IPS-NIHi7 (cell line): ENCODE results near the gene AK2.
A peak's percentile ranks its signal among the peaks of the same experiment; 100 is the strongest.
"Not testable (repeated sequence)": the region's sequence is repeated elsewhere in the genome, so short reads cannot be mapped to it uniquely, and the experiment has no call there.

Experiments used
- DNase-seq: peaks from one replicate; pipeline ENCODE4 v3.0.0; 2012; ENCODE audit warnings: mixed read lengths; ENCODE audit errors: extremely low spot score

AK2 gene

DNA sequence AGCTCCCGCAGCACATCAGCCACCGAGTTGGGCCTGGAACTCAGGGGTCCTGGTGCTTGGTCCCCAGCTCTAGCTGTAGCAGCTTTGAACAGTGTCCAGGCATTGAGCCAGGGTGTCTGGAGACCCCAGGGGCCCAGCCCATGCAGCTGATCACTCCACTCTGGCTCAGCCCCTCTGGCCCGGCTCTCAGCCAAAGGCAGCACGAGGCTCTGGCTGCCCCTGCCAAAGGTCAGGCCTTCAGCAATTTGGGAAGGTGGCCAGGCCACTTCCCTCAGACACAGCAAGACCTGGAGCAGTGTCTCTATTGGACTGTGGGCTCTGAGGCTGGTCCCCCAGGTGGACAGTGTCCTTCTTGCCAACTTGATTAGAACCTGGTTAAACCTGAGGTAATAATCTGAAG, 37.7 kb downstream of the AK2 start:
- DNase-seq, result no peak

GRCh38 chr1:32998064-32998463, 38.6 kb downstream of the AK2 start:
- DNase-seq, result no peak

- DNase-seq, result no peak
Observed at GRCh38 chr1:32997381-32997891, 39.2 kb downstream of the AK2 start.

- not testable (repeated sequence) for DNase-seq
Observed at GRCh38 chr1:32993324-32993636, 43.4 kb downstream of the AK2 start.

- peak; percentile 93 for DNase-seq
Observed at GRCh38 chr1:32992489-32993323, 44.0 kb downstream of the AK2 start.

DNA sequence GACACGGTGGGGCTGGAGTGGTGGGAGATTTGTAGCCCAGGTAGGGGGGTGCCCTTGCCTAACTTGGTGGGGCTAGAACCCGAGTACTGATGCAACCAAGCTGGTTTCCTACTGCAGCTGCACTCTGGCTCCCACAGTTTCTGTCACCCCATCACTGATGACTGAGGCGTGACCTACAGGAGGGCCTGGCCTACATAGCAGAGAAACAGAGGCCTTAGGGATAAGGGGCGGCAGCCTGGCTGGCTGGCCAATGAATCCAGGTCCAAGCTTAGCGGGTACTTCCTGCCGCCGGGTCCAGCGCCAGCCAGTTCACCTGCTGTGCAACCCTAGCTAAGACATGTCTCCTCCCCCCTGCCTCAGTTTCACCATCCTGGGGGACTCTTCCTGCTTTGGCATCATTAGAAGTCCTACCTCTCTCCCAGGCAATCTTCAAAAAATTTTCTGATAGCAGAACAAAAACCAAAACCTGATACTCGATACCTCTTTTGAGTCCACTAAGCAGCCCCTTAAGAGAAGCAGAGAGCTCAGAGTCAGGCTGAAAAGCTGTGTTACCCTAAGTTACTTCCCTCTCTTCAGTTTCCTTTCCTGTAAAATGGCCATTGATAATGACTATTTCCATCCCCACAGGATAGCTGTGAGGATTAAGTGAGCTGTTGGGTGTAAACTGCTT, 44.7 kb downstream of the AK2 start:
- no peak for DNase-seq

DNA sequence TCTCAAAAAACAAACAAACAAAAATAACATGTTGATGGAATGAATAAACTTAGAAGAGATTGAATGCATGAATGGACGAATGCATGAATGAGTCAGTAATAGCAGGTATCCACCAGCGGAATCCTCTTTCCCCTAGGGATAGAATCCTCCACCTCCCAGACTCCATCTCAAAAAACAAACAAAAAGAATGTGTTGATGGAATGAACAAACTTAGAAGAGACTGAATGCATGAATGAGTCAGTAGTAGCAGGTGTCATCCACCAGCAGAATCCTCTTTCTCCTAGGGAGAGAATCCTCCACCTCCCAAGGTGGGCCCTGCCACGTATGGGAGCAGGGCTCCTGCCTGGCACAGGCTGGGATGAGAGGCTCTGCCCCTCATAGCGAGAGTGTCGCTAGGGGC, 45.3 kb downstream of the AK2 start:
- no peak for DNase-seq

DNA sequence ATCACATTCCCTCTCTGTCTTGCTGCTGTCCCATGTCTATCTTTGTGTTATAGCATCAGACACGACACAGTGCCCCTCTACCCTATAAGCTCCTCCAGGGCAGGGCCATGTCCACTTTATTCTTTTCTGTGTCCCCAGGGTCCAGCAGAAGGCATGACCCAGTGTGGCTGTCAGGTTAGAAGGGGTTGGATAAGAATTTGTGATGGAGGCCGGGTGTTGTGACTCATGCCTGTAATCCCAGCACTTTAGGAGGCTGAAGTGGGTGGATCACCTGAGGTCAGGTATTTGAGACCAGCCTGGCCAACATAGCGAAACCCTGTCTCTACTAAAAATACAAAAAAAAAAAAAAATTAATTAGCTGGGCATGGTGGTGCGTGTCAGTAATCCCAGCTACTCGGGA, 45.8 kb downstream of the AK2 start:
- no peak for DNase-seq

DNA sequence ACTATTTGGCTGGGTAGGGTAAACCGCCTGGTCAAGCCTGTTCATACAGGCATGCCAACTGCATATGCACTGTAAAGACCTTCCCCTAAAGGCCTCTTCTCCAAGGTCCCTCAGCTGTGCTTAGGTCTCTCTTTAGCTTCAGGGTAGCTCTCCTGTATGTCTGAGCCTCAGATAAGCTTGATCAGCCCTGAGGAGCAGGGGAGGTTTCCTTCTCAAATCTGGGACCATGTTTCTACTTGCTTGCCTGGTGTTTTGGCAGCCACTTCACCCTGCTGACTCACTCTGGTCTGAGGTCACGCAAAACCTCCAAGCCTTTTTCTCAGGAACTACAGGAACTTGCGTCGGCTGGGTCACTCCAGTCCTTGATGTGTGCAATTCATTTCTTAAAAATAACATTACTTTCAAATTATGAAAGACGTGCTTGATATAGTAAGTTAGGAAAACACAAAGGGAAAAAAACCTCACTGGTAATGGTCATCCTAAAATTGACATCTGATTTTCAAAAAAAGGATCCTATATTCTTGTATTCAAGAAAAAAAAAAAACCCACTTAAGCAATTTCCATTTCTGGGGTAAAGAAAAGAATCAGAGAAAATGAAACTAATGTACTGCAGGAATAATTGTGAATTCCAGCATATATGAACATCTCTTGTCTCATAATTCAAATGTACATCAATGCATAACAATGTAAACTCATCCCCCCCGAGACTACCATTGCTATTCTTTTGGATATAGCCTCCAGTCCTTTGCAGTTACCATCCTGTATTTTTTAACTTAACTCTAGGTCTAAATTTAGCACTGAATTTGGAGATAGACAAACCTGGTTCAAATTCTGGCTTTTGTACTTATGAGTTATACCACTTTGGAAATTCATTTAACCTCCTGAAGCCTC, 47.3 kb downstream of the AK2 start:
- DNase-seq, result no peak

DNA sequence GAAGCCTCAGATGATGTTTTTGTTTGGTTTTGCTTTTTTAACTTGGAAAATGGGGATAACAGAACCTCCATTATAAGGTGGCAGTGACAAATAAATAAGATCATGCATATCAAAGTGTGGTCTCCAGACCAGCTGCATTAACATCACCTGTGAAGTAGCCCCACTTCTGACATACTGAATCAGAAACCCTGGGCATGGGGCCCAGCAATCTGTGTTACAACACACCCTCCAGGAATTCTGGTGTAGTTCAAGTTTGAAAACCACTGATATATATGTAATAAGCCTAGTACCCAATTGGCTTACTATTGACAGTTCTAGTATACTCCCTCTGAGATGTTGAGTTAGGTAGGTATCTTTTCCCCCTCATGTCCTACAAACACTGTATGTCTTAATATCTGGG, 48.0 kb downstream of the AK2 start:
- no peak for DNase-seq

DNA sequence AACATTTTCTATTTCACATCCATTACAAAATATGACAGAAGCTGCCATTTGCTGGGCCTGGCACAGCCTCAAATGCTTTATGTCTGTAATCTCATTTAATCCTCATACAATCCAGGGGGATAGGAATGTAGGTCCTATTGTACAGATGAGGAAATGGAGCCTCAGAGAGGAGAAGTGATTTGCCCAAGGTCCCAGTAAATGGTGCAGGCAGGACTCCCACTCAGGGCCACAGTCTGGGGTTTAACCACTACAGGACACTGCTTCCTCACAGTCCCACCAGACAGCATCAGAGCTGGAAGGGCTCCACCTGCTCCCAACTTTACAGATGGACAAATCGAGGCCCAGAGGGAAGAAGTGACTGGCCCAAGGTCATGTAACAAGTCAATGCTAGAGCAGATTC, 51.5 kb downstream of the AK2 start:
- DNase-seq, result no peak

- DNase-seq, result peak; percentile 71
Observed at GRCh38 chr1:32984455-32985171, 52.1 kb downstream of the AK2 start.

DNA sequence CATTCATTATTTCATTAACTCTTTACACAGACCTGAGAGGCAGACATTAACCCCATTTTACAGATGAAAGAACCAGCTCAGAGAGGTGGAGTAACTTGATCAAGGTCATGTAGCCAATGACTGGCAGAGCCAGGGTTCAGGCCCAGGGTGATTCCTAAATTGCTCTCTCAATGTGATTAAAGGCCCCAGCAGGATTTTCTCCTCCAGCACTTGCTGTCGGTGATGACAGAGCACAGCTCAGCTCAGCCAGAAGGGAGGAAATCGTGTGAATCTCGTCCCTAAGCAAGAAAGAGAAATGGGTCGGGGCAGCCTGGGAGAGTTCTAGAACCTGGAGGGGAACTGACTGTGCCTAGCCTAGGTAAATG, 52.6 kb downstream of the AK2 start:
- DNase-seq, result no peak

DNA sequence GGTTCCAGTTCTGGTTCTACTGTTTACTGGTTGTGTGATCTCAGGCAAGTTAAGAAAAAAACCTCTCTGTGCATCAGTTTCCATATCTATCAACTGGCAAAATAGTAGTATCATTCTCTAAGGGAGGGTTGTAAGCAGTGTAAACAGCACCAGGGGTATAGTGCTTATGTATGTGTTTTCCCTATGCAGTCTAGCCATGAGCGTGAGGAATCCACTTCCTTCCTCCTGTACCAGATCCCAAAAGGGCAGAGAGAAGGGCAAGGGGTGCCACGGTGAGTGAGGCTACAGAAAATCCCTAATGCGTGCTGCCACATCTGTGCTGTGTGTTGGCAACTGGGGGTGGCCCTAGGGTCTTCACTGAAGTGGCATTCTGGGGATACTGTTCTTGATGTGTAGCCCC, 53.7 kb downstream of the AK2 start:
- DNase-seq, result no peak

DNA sequence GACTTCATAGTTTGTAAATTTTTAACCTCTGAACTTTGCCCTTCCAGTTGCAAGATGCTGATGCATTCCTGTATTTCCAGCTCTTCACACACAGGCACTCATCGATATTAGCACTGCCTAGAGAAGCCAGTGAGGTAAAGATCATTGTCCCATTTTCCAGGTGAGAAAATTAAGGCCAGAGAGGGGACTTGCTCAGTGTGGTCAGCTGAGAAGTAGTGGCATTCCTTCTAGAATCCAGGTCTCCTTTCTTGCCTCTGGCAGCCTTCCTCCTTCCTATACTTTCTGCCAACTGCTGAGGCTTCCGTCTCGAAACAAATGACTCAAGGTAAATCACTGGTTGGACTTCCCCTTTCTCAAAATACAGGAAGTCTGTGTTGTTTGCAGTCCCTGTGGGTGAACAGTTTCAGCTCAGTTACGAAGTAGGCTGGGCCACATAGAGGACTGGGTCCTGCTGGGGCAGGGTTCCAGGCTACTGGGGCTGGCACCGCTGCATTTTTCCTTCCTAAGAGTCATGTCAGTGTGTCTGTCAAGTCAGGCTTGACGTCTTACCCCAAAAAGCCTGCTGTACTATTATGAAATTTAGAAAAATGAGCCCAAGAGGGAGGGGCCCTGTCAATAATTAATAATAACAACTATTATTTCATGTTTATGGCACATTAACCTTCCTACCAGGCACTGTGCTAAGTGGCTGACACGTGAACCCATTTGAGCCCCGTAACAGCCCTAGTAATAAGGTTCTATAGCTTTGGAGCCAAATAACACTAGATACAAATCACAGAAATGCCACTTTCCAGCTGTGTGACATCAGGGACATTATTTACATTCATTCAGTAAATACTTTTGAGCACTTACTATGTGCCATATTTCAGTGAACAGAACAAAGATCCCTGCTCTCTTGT, 55.4 kb downstream of the AK2 start:
- no peak for DNase-seq

GRCh38 chr1:32980080-32980479, 56.6 kb downstream of the AK2 start:
- no peak for DNase-seq

DNA sequence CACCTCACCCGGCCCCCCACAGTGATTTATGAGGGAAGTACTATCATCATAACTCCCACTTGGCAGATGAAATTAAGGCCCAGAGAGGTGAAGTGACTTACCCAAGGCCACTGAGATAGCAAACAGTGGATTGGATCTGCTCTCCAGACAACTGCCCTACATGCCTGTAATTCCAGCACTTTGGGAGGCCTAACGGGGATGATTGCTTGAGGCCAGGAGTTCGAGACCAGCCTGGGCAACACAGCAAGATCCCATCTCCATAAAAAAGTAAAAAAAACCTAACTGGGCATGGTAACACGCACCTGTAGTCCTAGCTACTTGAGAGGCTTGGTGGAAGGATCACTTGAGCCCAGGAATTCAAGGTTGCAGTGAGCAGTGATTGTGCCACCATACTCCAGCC, 57.8 kb downstream of the AK2 start:
- no peak for DNase-seq

- no peak for DNase-seq
Observed at GRCh38 chr1:32977546-32978087, 59.1 kb downstream of the AK2 start.

- DNase-seq, result not testable (repeated sequence)
Observed at GRCh38 chr1:32975055-32975454, 61.6 kb downstream of the AK2 start.

DNA sequence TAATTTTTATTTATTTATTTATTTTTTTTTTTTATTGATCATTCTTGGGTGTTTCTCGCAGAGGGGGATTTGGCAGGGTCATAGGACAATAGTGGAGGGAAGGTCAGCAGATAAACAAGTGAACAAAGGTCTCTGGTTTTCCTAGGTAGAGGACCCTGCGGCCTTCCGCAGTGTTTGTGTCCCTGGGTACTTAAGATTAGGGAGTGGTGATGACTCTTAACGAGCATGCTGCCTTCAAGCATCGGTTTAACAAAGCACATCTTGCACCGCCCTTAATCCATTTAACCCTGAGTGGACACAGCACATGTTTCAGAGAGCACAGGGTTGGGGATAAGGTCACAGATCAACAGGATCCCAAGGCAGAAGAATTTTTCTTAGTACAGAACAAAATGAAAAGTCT, 63.2 kb downstream of the AK2 start:
- not testable (repeated sequence) for DNase-seq
